Erythroblast (primary cell): ENCODE measurements around the gene RNF152.
"Not testable (repeated sequence)": the region's sequence is repeated elsewhere in the genome, so short reads cannot be mapped to it uniquely, and the experiment has no call there.

Experiments
- DNase-seq, 2 experiments: peaks; one replicate each; lab custom pipeline; 2025; lab: John Stamatoyannopoulos, UW
- GATA1 ChIP-seq: IDR thresholded peaks from 2 replicates; pipeline ENCODE4 v1.6.1; 2011; ENCODE audit warnings: low read depth, mild to moderate bottlenecking, control low read depth, low read length, moderate library complexity
- POLR2A ChIP-seq: IDR thresholded peaks from 2 replicates; pipeline ENCODE4 v1.6.1; 2011; ENCODE audit warnings: mild to moderate bottlenecking, low read length

Gene RNF152

GRCh38 chr18:61827591-61827990 lies 65.2 kb downstream of the RNF152 start:
- no peak for TF ChIP-seq POLR2A
- TF ChIP-seq GATA1, result no peak
- DNase-seq, result no peak

- TF ChIP-seq POLR2A (no peak), GATA1 (no peak)
- DNase-seq, result no peak
Observed at GRCh38 chr18:61825386-61825785, 67.4 kb downstream of the RNF152 start.

- no peak for DNase-seq
- TF ChIP-seq GATA1, result no peak
- TF ChIP-seq POLR2A, result no peak
Observed at GRCh38 chr18:61824733-61825363, 68.0 kb downstream of the RNF152 start.

GRCh38 chr18:61823595-61823994 lies 69.2 kb downstream of the RNF152 start:
- DNase-seq, result no peak
- TF ChIP-seq POLR2A (no peak), GATA1 (no peak)

- no peak for DNase-seq
- TF ChIP-seq GATA1, result no peak
- no peak for TF ChIP-seq POLR2A
Observed at GRCh38 chr18:61822879-61823278, 69.9 kb downstream of the RNF152 start.

- TF ChIP-seq GATA1 (no peak), POLR2A (no peak)
- DNase-seq, result no peak
Observed at GRCh38 chr18:61821748-61822147, 71.1 kb downstream of the RNF152 start.

GRCh38 chr18:61820882-61821281 lies 71.9 kb downstream of the RNF152 start:
- no peak for DNase-seq
- TF ChIP-seq POLR2A (no peak), GATA1 (no peak)

- DNase-seq, result no peak
- TF ChIP-seq POLR2A, result no peak
- no peak for TF ChIP-seq GATA1
Observed at GRCh38 chr18:61817086-61817485, 75.7 kb downstream of the RNF152 start.

- TF ChIP-seq POLR2A, result no peak
- TF ChIP-seq GATA1, result no peak
- no peak for DNase-seq
Observed at GRCh38 chr18:61815885-61816470, 76.8 kb downstream of the RNF152 start.

- DNase-seq, result no peak
- TF ChIP-seq POLR2A (no peak), GATA1 (no peak)
Observed at GRCh38 chr18:61808286-61808685, 84.5 kb downstream of the RNF152 start.

GRCh38 chr18:61803393-61803792 lies 89.4 kb downstream of the RNF152 start:
- TF ChIP-seq GATA1, result no peak
- no peak for TF ChIP-seq POLR2A
- no peak for DNase-seq

GRCh38 chr18:61797696-61798590 lies 94.9 kb downstream of the RNF152 start:
- no peak for DNase-seq
- TF ChIP-seq GATA1 (no peak), POLR2A (no peak)

- DNase-seq, result no peak
- TF ChIP-seq POLR2A (no peak), GATA1 (no peak)
Observed at GRCh38 chr18:61791031-61791430, 101.8 kb downstream of the RNF152 start.

- DNase-seq, result not testable (repeated sequence)
Observed at GRCh38 chr18:61787011-61787670, 105.7 kb downstream of the RNF152 start.
